ENCODE measurements around the gene HAUS7.

The HAUS7 gene

GRCh38 chrX:153408221-153408721, 62.1 kb downstream of the HAUS7 start:
- WGBS: 79% methylated on average over 10 of the region's 10 CpGs

DNA sequence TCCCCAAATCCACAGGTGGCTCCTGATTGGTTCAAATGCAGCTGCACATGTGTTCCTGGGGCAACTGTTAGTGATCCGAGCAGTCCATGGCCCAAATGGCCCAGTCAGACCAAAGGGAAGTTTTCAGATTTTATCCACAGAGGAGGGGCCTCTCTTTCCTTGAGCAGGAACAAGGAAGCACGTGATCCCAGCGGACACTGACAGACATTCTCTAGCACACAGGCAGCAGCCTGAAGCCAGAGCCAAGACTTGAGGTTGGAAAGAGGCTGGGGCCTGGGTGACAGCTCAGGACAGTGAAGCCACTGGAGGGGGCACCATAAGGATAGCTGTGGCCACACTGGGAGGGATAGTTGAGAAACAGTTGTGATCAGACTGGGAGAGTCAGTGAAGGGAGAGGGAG, 62.6 kb downstream of the HAUS7 start:
- no peaks in the 10 kb centered on the region for H3K36me3 ChIP-seq (ENCODE audit: control insufficient read depth in 1 of 2, insufficient read depth in 2 of 2, low read depth in 1 of 2, low read length in 2 of 2)
- H2AK5ac ChIP-seq (ENCODE audit: low read length, severe bottlenecking): no peak overlapping the region
- no peak overlapping the region for H2BK5ac ChIP-seq (ENCODE audit: low read depth, low read length, poor library complexity, severe bottlenecking)
- no peaks in the 10 kb centered on the region for H3K79me1 ChIP-seq (replicated peaks; ENCODE audit: low read length, poor library complexity, severe bottlenecking)
- H3K4ac ChIP-seq (ENCODE audit: low read depth in 1 of 2, low read length in 2 of 2): no peak overlapping the region
- no peak overlapping the region for H4K8ac ChIP-seq (ENCODE audit: low read length)
- no peak overlapping the region for H4K91ac ChIP-seq (ENCODE audit: low read length)
- no peak overlapping the region for H3K4me2 ChIP-seq (ENCODE audit: low read length, poor library complexity, severe bottlenecking)
- H3K9me3 ChIP-seq (ENCODE audit: control insufficient read depth, low read length): no peaks in the 10 kb centered on the region
- H3K9ac ChIP-seq (ENCODE audit: low read length): no peak overlapping the region
- no peak for DNase-seq
- 58% methylated on average over 1 of the region's 3 CpGs for WGBS
- H3K4me1 ChIP-seq (ENCODE audit: control insufficient read depth, insufficient read depth, low read depth, low read length): no peaks in the 10 kb centered on the region
- no peak overlapping the region for H3K27ac ChIP-seq (ENCODE audit: low read length, poor library complexity, severe bottlenecking)
- H2BK12ac ChIP-seq (ENCODE audit: low read length in 2 of 2): no peak overlapping the region
- no peak overlapping the region for H3K23ac ChIP-seq (ENCODE audit: low read length in 2 of 2)
- H2BK120ac ChIP-seq (ENCODE audit: low read depth, low read length): no peak overlapping the region
- H3K4me3 ChIP-seq (ENCODE audit: insufficient read depth in 1 of 2, low read depth in 1 of 2, low read length in 2 of 2): no peak overlapping the region
- H3K18ac ChIP-seq (ENCODE audit: low read depth in 1 of 2, low read length in 2 of 2): no peak overlapping the region
- no peak overlapping the region for H2AFZ ChIP-seq (ENCODE audit: low read depth, low read length)
- no peak overlapping the region for H3K14ac ChIP-seq (ENCODE audit: low read length in 2 of 2)
- no peak overlapping the region for H2BK15ac ChIP-seq (ENCODE audit: low read depth, poor library complexity, severe bottlenecking)
- H3K27me3 ChIP-seq (ENCODE audit: control insufficient read depth in 1 of 2, insufficient read depth in 1 of 2, low read length in 2 of 2): peaks cover 26 to 56% of the 10 kb centered on the region in 2 experiments

More at GRCh38 chrX:153408221-153408721, 62.1 kb downstream of the HAUS7 start:
- H3K9me3 ChIP-seq (ENCODE audit: control insufficient read depth, low read length): no peaks in the 10 kb centered on the region
- H3K27ac ChIP-seq (ENCODE audit: low read length, poor library complexity, severe bottlenecking): no peak overlapping the region
- no peak overlapping the region for H3K18ac ChIP-seq (ENCODE audit: low read depth in 1 of 2, low read length in 2 of 2)
- H3K9ac ChIP-seq (ENCODE audit: low read length): no peak overlapping the region
- no peak for DNase-seq
- H2BK15ac ChIP-seq (ENCODE audit: low read depth, poor library complexity, severe bottlenecking): no peak overlapping the region
- no peak overlapping the region for H2AK5ac ChIP-seq (ENCODE audit: low read length, severe bottlenecking)
- no peak overlapping the region for H4K8ac ChIP-seq (ENCODE audit: low read length)
- H2BK120ac ChIP-seq (ENCODE audit: low read depth, low read length): no peak overlapping the region
- H3K4ac ChIP-seq (ENCODE audit: low read depth in 1 of 2, low read length in 2 of 2): no peak overlapping the region
- H3K4me3 ChIP-seq (ENCODE audit: insufficient read depth in 1 of 2, low read depth in 1 of 2, low read length in 2 of 2): no peak overlapping the region
- H4K91ac ChIP-seq (ENCODE audit: low read length): no peak overlapping the region
- H2BK12ac ChIP-seq (ENCODE audit: low read length in 2 of 2): no peak overlapping the region
- no peak overlapping the region for H2AFZ ChIP-seq (ENCODE audit: low read depth, low read length)
- H3K4me1 ChIP-seq (ENCODE audit: control insufficient read depth, insufficient read depth, low read depth, low read length): no peaks in the 10 kb centered on the region
- no peak overlapping the region for H3K14ac ChIP-seq (ENCODE audit: low read length in 2 of 2)
- H3K4me2 ChIP-seq (ENCODE audit: low read length, poor library complexity, severe bottlenecking): no peak overlapping the region
- no peak overlapping the region for H2BK5ac ChIP-seq (ENCODE audit: low read depth, low read length, poor library complexity, severe bottlenecking)
- H3K79me1 ChIP-seq (replicated peaks; ENCODE audit: low read length, poor library complexity, severe bottlenecking): no peaks in the 10 kb centered on the region
- H3K36me3 ChIP-seq (ENCODE audit: control insufficient read depth in 1 of 2, insufficient read depth in 2 of 2, low read depth in 1 of 2, low read length in 2 of 2): no peaks in the 10 kb centered on the region
- H3K23ac ChIP-seq (ENCODE audit: low read length in 2 of 2): no peak overlapping the region
- peaks cover 26 to 62% of the 10 kb centered on the region in 2 experiments for H3K27me3 ChIP-seq (ENCODE audit: control insufficient read depth in 1 of 2, insufficient read depth in 1 of 2, low read length in 2 of 2)

DNA sequence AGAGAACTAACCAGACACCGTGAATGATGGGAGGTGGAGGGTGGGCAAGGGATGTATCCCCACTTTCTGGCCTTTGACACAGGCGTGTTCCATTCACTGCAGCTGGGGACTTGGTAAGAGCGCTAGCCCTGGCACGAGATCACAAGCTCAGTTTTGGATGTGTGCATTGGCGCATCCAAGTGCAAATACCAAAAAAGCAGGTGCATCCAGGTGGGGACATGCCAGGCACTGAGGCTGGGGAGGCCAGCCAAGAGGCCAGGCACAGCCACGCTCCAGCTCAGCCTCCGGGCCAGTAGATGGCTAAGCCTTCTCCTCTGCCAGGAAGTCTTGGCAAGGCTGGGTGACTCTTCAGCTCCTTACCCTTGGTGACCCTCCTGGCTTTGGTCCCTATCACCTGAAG, 63.5 kb downstream of the HAUS7 start:
- DNase-seq: no peak
- Histone ChIP-seq H4K91ac (ENCODE audit: low read length) (no peak overlapping the region), H4K8ac (ENCODE audit: low read length) (no peak overlapping the region), H3K9ac (ENCODE audit: low read length) (no peak overlapping the region), H3K27me3 (ENCODE audit: control insufficient read depth in 1 of 2, insufficient read depth in 1 of 2, low read length in 2 of 2) (peaks cover 19 to 48% of the 10 kb centered on the region in 2 experiments), H3K79me1 (replicated peaks; ENCODE audit: low read length, poor library complexity, severe bottlenecking) (no peaks in the 10 kb centered on the region), H3K4me1 (ENCODE audit: control insufficient read depth, insufficient read depth, low read depth, low read length) (no peaks in the 10 kb centered on the region), H3K27ac (ENCODE audit: low read length, poor library complexity, severe bottlenecking) (no peak overlapping the region), H3K4me2 (ENCODE audit: low read length, poor library complexity, severe bottlenecking) (no peak overlapping the region), H2BK5ac (ENCODE audit: low read depth, low read length, poor library complexity, severe bottlenecking) (no peak overlapping the region), H2BK15ac (ENCODE audit: low read depth, poor library complexity, severe bottlenecking) (no peak overlapping the region), H3K4ac (ENCODE audit: low read depth in 1 of 2, low read length in 2 of 2) (no peak overlapping the region), H3K9me3 (ENCODE audit: control insufficient read depth, low read length) (no peaks in the 10 kb centered on the region), H3K14ac (ENCODE audit: low read length in 2 of 2) (no peak overlapping the region), H2BK120ac (ENCODE audit: low read depth, low read length) (no peak overlapping the region), H3K4me3 (ENCODE audit: insufficient read depth in 1 of 2, low read depth in 1 of 2, low read length in 2 of 2) (no peak overlapping the region), H2BK12ac (ENCODE audit: low read length in 2 of 2) (no peak overlapping the region), H3K18ac (ENCODE audit: low read depth in 1 of 2, low read length in 2 of 2) (no peak overlapping the region), H2AK5ac (ENCODE audit: low read length, severe bottlenecking) (no peak overlapping the region), H3K23ac (ENCODE audit: low read length in 2 of 2) (no peak overlapping the region), H3K36me3 (ENCODE audit: control insufficient read depth in 1 of 2, insufficient read depth in 2 of 2, low read depth in 1 of 2, low read length in 2 of 2) (no peaks in the 10 kb centered on the region), H2AFZ (ENCODE audit: low read depth, low read length) (no peak overlapping the region)
- 87% methylated on average over 7 of the region's 7 CpGs for whole genome bisulfite sequencing

- H3K9me3 ChIP-seq (ENCODE audit: control insufficient read depth, low read length): peaks cover 3% of the 10 kb centered on the region
- no peak overlapping the region for H3K23ac ChIP-seq (ENCODE audit: low read length in 2 of 2)
- peaks cover 16 to 44% of the 10 kb centered on the region in 2 experiments for H3K27me3 ChIP-seq (ENCODE audit: control insufficient read depth in 1 of 2, insufficient read depth in 1 of 2, low read length in 2 of 2)
- no peak overlapping the region for H3K9ac ChIP-seq (ENCODE audit: low read length)
- no peak overlapping the region for H2AK5ac ChIP-seq (ENCODE audit: low read length, severe bottlenecking)
- 93% methylated on average over 8 of the region's 9 CpGs for WGBS
- H3K27ac ChIP-seq (ENCODE audit: low read length, poor library complexity, severe bottlenecking): no peak overlapping the region
- H3K14ac ChIP-seq (ENCODE audit: low read length in 2 of 2): no peak overlapping the region
- no peaks in the 10 kb centered on the region for H3K4me1 ChIP-seq (ENCODE audit: control insufficient read depth, insufficient read depth, low read depth, low read length)
- no peak for DNase-seq
- no peak overlapping the region for H4K91ac ChIP-seq (ENCODE audit: low read length)
- no peak overlapping the region for H3K4me2 ChIP-seq (ENCODE audit: low read length, poor library complexity, severe bottlenecking)
- H4K8ac ChIP-seq (ENCODE audit: low read length): no peak overlapping the region
- H3K36me3 ChIP-seq (ENCODE audit: control insufficient read depth in 1 of 2, insufficient read depth in 2 of 2, low read depth in 1 of 2, low read length in 2 of 2): no peaks in the 10 kb centered on the region
- no peak overlapping the region for H2BK5ac ChIP-seq (ENCODE audit: low read depth, low read length, poor library complexity, severe bottlenecking)
- H2AFZ ChIP-seq (ENCODE audit: low read depth, low read length): no peak overlapping the region
- H3K4me3 ChIP-seq (ENCODE audit: insufficient read depth in 1 of 2, low read depth in 1 of 2, low read length in 2 of 2): no peak overlapping the region
- no peak overlapping the region for H2BK120ac ChIP-seq (ENCODE audit: low read depth, low read length)
- no peak overlapping the region for H2BK15ac ChIP-seq (ENCODE audit: low read depth, poor library complexity, severe bottlenecking)
- no peaks in the 10 kb centered on the region for H3K79me1 ChIP-seq (replicated peaks; ENCODE audit: low read length, poor library complexity, severe bottlenecking)
- H3K18ac ChIP-seq (ENCODE audit: low read depth in 1 of 2, low read length in 2 of 2): no peak overlapping the region
- H2BK12ac ChIP-seq (ENCODE audit: low read length in 2 of 2): no peak overlapping the region
- no peak overlapping the region for H3K4ac ChIP-seq (ENCODE audit: low read depth in 1 of 2, low read length in 2 of 2)
Observed at GRCh38 chrX:153406011-153406410, 64.4 kb downstream of the HAUS7 start.

All from mesenchymal stem cell (in vitro differentiated cells and primary cell).